Fibroblast of the aortic adventitia (primary cell): ENCODE results near the gene ARHGEF4. TPM values are rescaled to one million over a fixed set of nuclear protein-coding genes. Genes with fewer than 3 reads are reported as not detected.

ENCODE experiments used
- DNase-seq: peaks from one replicate; pipeline ENCODE4 v3.0.0-alpha.2; 2010; ENCODE audit warnings: low read depth
- H3K4me3 ChIP-seq: 2 replicates; pipeline ENCODE4 v1.5.1; 2011; ENCODE audit warnings: low read depth, mild to moderate bottlenecking, control low read depth, low read length, moderate library complexity
- total RNA-seq: library from RNA; depleted of rRNA; stranded (reverse); fragments of >200 nt; gene quantifications from 2 replicates; pipeline ENCODE4 v1.2.3, GENCODE V29; 2012; ENCODE audit warnings: low replicate concordance
- TF ChIP-seq, protein P1 (sequence below): IDR thresholded peaks from 2 replicates; pipeline ENCODE4 v1.5.1; 2011; ENCODE audit warnings: mild to moderate bottlenecking, low read length, control low read depth, inconsistent platforms; ENCODE audit not compliant: insufficient read depth

ARHGEF4 gene
- total RNA-seq, 1 donor, result 5.2 TPM

DNA sequence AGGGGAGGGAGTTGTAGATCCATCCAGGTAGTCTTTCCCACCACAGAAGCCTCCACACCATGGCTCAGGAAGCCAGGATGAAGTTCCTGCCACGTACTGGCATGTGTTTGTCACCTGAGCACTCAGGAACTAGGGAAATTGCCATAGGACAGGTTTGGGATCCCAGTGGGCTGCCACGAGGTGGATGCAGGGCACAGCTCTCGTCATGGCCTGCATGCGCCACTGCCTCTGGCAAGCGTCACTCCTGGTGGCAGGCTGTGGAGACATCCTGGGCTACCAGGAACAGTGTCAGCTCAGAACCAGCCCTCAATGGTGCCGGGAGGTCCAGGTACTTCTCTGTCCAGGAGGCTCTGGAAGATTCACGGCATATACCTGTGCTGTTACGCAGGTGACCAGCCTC lies 3.8 kb downstream of the ARHGEF4 start:
- TF ChIP-seq, protein P1, sequence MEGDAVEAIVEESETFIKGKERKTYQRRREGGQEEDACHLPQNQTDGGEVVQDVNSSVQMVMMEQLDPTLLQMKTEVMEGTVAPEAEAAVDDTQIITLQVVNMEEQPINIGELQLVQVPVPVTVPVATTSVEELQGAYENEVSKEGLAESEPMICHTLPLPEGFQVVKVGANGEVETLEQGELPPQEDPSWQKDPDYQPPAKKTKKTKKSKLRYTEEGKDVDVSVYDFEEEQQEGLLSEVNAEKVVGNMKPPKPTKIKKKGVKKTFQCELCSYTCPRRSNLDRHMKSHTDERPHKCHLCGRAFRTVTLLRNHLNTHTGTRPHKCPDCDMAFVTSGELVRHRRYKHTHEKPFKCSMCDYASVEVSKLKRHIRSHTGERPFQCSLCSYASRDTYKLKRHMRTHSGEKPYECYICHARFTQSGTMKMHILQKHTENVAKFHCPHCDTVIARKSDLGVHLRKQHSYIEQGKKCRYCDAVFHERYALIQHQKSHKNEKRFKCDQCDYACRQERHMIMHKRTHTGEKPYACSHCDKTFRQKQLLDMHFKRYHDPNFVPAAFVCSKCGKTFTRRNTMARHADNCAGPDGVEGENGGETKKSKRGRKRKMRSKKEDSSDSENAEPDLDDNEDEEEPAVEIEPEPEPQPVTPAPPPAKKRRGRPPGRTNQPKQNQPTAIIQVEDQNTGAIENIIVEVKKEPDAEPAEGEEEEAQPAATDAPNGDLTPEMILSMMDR, result no peak
- H3K4me3 ChIP-seq, result no peak overlapping the region
- no peak for DNase-seq

DNA sequence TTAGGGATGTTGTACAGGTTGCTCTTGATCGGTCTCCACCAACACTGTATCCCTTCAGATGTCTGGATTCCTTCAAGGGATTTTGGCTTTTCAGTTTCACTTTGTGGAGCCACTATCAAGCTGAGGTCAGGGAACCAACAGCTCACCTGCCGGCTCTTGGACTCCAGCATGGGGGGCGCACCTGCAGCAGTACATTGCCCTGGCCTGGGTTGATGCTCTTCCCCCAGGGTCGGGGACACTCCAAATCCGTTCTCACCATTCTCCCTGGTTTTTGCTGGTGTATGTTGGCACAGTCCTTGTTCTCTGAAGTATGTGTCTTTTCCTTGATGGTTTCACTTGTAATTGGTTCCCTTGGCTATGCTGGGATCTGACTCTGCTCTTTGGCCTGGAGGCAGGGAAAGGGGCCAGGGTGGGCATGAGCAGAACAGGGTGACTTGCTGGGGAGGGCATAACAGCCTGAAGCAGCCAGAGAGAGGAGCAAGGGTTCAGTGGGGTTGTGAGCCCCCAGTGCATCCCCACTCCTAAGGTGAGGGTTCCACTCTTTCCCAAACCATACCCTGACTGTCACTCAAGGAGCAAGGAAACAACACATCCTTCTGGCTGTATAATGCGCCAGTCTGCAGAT lies 5.1 kb downstream of the ARHGEF4 start:
- DNase-seq, result no peak
- H3K4me3 ChIP-seq, result no peak overlapping the region
- TF ChIP-seq, protein P1, result no peak

DNA sequence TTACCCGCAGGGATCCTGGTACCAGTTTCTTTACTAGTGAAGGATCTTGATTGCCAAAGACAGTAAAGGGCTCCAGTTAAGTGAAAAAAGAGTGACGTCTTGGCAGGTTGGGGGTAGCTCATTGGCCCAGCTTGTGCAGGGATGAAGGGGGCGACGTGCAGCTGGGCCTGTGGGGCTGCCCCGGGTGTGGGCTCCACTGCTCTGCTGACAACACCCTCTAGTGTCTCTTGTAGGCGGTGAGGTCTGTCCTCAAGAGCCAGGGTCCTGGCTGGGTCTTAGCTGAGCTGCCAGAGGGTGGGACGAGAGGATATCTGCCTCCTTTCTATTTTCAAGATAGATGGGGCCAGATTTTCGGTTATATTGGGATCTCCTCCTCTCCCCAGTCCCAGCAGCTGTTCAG lies 6.1 kb downstream of the ARHGEF4 start:
- no peak for DNase-seq
- H3K4me3 ChIP-seq, result no peak overlapping the region
- TF ChIP-seq, protein P1, result no peak

DNA sequence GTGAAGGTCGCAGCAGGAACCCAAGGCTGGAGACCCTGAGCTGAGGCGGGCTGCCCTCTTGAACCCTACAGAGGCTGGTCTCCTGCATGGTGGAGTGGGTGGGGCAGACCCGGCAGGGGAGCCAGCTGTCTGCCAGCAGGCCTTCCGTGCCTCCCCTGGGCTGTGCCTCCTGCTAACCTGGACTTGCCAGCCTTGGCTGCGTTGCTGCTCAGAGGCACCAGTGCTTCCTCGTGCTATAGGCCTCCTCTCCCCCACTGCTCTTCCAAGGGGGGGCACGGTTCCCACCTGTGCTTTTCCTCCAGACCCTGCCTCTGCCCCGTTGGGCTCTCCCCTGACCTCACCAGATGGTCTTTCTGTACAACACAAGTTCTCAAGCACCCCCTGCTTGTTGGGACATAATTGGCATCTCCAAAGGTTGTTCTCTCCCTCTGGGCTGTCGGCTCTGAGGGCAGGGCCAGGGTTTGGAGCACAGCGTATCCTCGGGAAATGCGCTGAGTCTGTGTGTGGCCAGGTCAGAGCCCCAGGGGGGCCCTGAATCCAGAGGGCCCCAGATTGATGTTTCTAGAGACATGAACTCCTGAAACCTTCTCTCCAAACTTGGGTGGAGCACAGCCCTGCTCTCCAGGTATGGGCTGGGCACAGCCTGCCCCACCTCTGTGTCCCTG lies 6.7 kb downstream of the ARHGEF4 start:
- no peak for DNase-seq
- H3K4me3 ChIP-seq, result no peak overlapping the region
- TF ChIP-seq, protein P1, result no peak

DNA sequence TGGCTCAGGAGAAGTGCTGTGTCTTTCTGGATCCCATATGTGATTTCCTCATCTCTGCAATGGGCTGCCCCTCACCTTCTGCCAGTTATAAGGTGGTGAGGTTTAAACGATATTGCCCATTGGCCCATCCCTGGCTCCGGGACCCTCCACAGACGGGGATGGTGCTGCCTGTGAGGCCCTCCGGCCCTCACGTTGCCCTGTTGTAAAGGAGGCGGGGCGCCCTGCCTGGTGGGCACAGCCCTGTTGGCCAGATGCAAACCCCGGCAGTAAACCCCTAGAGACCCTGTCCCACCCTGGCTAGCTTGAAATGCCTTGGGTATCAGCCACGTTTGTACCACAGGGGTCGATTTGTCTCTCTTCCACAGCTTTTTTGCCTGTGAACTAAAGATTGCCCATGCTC lies 7.4 kb downstream of the ARHGEF4 start:
- TF ChIP-seq, protein P1, result no peak
- no peak for DNase-seq
- H3K4me3 ChIP-seq, result no peak overlapping the region

DNA sequence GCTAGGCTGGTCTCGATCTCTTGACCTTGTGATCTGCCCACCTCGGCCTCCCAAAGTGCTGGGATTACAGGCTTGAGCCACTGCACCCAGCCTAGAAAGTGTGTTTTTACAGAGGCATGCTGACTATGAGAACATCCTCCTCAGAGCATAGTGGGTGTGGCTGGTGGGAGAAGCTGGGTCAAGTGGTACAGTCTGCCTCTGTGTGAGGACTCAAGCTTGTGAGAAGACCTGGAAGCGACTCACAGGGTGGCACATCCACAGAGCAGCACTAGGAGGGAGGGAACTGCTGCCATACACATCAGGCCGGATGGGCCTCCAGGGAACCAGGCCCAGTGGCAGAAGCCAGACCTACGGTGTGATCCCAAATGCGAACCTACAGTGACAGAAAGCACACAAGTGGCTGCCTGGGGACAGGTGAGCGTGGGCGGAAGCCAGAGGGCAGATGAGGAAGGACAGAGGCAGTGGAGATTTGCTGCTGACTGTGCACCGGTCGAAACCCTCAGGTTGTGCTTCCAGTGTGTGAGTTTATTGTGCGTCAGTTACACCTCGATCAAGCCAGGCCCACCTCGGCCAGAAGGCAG lies 8.9 kb downstream of the ARHGEF4 start:
- TF ChIP-seq, protein P1, result no peak
- H3K4me3 ChIP-seq, result no peak overlapping the region
- no peak for DNase-seq

DNA sequence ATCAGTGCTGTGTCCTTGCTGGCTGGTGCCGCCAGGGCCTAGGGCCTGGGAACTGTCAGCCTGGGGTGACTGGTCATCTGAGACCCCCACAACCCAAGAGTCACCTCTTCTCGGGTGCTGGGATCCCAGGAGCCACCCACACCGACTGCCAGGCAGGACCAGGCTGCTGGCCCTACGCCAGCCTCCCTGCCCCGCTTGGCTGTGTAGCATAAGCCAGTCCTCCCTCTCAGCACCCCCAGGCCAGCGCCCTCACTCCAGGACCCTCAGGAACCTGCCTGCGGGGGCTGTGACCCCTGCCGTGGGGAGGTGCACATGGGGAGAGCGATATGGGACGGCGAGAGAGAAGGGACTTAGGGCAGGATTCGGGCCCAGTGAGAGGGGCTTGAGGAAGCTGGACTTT lies 9.5 kb downstream of the ARHGEF4 start:
- TF ChIP-seq, protein P1, result no peak
- DNase-seq, result no peak
- H3K4me3 ChIP-seq, result no peak overlapping the region
